DOHH2 (cell line): ENCODE results near the gene TJAP1.

ENCODE experiments used
- H3F3A ChIP-seq: fragments of 200-600 bp; sonication (generic), shearing (Covaris generic); 2 replicates; pipeline ENCODE4 v1.6.0; 2016; ENCODE audit warnings: antibody characterized with exemption, mild to moderate bottlenecking; ENCODE audit not compliant: control insufficient read depth, insufficient read depth
- H3K27ac ChIP-seq: fragments of 200-600 bp; sonication (generic); 2 replicates; pipeline ENCODE4 v1.5.1; 2014; ENCODE audit warnings: low read depth, mild to moderate bottlenecking, low read length, moderate library complexity
- H3K27me3 ChIP-seq: fragments of 200-600 bp; sonication (generic); 2 replicates; pipeline ENCODE4 v1.6.1; 2014; ENCODE audit warnings: mild to moderate bottlenecking, low read length, mixed read lengths; ENCODE audit not compliant: control insufficient read depth
- H3K36me3 ChIP-seq: fragments of 200-600 bp; sonication (generic); 2 replicates; pipeline ENCODE4 v1.6.1; 2014; ENCODE audit warnings: mild to moderate bottlenecking, low read length, moderate library complexity, mixed read lengths; ENCODE audit not compliant: control insufficient read depth
- H3K4me1 ChIP-seq: fragments of 200-600 bp; sonication (generic); 2 replicates; pipeline ENCODE4 v1.6.1; 2014; ENCODE audit warnings: mild to moderate bottlenecking, low read length, mixed read lengths; ENCODE audit not compliant: control insufficient read depth
- H3K4me2 ChIP-seq: fragments of 200-600 bp; sonication (generic); 2 replicates; pipeline ENCODE4 v1.6.0; 2014; ENCODE audit warnings: mild to moderate bottlenecking, low read length, moderate library complexity
- H3K4me3 ChIP-seq: fragments of 200-600 bp; sonication (generic); 2 replicates; pipeline ENCODE4 v1.5.1; 2014; ENCODE audit warnings: mild to moderate bottlenecking, low read length, mixed read lengths
- H3K79me2 ChIP-seq: fragments of 200-600 bp; sonication (generic); 2 replicates; pipeline ENCODE4 v1.6.1; 2014; ENCODE audit warnings: mild to moderate bottlenecking, low read length, mixed read lengths; ENCODE audit not compliant: control insufficient read depth
- H3K9me2 ChIP-seq: fragments of 200-600 bp; sonication (generic); replicated peaks from 2 replicates; pipeline ENCODE4 v1.6.1; 2014; ENCODE audit warnings: mild to moderate bottlenecking, low read length, mixed read lengths; ENCODE audit not compliant: control insufficient read depth
- H3K9me3 ChIP-seq: fragments of 200-600 bp; sonication (generic); 2 replicates; pipeline ENCODE4 v1.6.1; 2014; ENCODE audit warnings: antibody characterized with exemption, low read length, mixed read lengths; ENCODE audit not compliant: control insufficient read depth, insufficient read depth
- H4K20me1 ChIP-seq: fragments of 200-600 bp; sonication (generic); 2 replicates; pipeline ENCODE4 v1.6.0; 2014; ENCODE audit warnings: low read depth, mild to moderate bottlenecking, antibody characterized with exemption, low read length, moderate library complexity; ENCODE audit not compliant: control insufficient read depth, insufficient read depth
- EZH2phosphoT487 ChIP-seq: fragments of 200-600 bp; sonication (generic); IDR thresholded peaks from 2 replicates; pipeline ENCODE4 v1.6.1; 2017; ENCODE audit warnings: borderline replicate concordance, mild to moderate bottlenecking, antibody characterized with exemption, low read length, moderate library complexity, mixed read lengths
- TF ChIP-seq, protein P1 (sequence below): fragments of 200-600 bp; sonication (generic); IDR thresholded peaks from one replicate; pipeline ENCODE4 v1.5.1; 2014; ENCODE audit warnings: antibody characterized with exemption, mild to moderate bottlenecking, low read depth, low read length; ENCODE audit not compliant: poor library complexity, severe bottlenecking

TJAP1 gene

DNA sequence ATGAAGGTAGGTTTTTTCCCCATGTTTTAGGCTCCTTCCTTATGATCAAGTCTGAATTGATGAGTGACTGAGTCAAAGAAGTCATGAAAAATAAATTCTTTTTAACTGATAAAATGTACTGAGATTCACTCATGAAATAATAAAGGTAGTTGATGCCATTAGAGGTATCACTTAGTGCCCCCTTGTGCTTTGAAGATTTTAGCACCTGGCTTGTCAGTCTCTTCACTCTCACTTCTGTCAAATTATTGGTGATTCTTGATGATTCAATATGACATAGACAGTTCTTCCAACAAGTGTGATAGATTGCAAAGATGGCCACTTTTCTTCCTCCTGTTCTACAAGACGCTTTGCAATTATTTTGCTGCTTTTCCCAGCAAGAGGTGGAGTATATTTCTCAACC, 17.8 kb upstream of the TJAP1 start:
- H3K9me3 ChIP-seq, result no peaks in the 10 kb centered on the region; the same call in 1 of the 2 replicates

DNA sequence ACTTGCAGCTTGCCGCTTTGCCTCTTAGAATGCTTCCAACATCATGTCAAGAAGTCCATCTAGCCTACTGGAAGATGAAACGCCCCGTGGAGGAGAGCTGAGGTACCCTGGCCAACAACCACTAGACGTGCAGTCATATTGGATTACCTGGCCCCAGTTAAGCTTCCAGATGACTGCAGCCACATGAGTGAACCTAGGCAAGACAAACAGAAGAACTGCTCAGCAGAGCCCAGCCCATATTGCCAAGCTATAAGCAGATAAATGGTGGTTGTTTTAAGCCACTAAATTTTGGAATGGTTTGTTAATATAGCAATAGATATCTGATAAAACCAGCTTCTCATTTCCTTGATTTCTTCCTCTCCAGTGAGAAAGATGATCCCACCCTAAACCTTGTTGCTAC, 17.3 kb upstream of the TJAP1 start:
- Histone ChIP-seq H3K9me2 (no peaks in the 10 kb centered on the region), H3K36me3 (no peaks in the 10 kb centered on the region), H3F3A (0 out of 2 replicates have a peak, but pooled peaks cover 4% of the 10 kb centered on the region), H3K4me2 (no peak overlapping the region), H3K4me1 (peaks cover 10% of the 10 kb centered on the region), H4K20me1 (no peaks in the 10 kb centered on the region), H3K79me2 (no peaks in the 10 kb centered on the region), H3K27me3 (peaks cover 29% of the 10 kb centered on the region), H3K27ac (no peak overlapping the region), H3K4me3 (no peak overlapping the region), H3K9me3 (no peaks in the 10 kb centered on the region; the same call in 1 of the 2 replicates)
- TF ChIP-seq EZH2phosphoT487, result no peak

More for the DNA sequence above, 17.8 kb upstream of the TJAP1 start:
- H3F3A ChIP-seq, result 0 out of 2 replicates have a peak, but pooled peaks cover 4% of the 10 kb centered on the region
- H4K20me1 ChIP-seq, result no peaks in the 10 kb centered on the region
- H3K4me2 ChIP-seq, result no peak overlapping the region
- H3K79me2 ChIP-seq, result no peaks in the 10 kb centered on the region
- H3K4me1 ChIP-seq, result peaks cover 15% of the 10 kb centered on the region
- no peak for TF ChIP-seq EZH2phosphoT487
- TF ChIP-seq, protein P1, sequence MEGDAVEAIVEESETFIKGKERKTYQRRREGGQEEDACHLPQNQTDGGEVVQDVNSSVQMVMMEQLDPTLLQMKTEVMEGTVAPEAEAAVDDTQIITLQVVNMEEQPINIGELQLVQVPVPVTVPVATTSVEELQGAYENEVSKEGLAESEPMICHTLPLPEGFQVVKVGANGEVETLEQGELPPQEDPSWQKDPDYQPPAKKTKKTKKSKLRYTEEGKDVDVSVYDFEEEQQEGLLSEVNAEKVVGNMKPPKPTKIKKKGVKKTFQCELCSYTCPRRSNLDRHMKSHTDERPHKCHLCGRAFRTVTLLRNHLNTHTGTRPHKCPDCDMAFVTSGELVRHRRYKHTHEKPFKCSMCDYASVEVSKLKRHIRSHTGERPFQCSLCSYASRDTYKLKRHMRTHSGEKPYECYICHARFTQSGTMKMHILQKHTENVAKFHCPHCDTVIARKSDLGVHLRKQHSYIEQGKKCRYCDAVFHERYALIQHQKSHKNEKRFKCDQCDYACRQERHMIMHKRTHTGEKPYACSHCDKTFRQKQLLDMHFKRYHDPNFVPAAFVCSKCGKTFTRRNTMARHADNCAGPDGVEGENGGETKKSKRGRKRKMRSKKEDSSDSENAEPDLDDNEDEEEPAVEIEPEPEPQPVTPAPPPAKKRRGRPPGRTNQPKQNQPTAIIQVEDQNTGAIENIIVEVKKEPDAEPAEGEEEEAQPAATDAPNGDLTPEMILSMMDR, result no peak
- peaks cover 29% of the 10 kb centered on the region for H3K27me3 ChIP-seq
- H3K4me3 ChIP-seq, result no peak overlapping the region
- H3K9me2 ChIP-seq, result no peaks in the 10 kb centered on the region
- H3K36me3 ChIP-seq, result no peaks in the 10 kb centered on the region
- no peak overlapping the region for H3K27ac ChIP-seq

DNA sequence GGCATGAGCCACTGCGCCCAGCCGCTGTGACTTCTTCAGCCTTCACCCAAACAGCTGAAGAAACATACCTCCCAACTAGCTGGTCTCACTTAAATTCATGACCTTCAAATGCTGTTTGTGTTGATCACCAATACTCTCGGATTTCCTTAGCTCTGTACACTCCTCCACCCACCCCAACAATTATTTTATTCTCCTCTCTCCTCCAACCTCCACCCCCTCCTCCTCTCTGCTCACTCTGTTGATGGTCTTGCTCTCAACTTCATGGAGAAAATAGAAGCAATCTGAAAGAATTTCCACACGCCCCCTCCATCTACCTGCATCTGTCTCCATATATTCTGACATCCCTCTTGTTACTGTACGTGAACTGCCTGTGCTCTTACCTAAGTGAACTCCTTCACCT, 15.4 kb upstream of the TJAP1 start:
- TF ChIP-seq, protein P1, result no peak
- no peak for TF ChIP-seq EZH2phosphoT487
- Histone ChIP-seq H3K9me2 (no peaks in the 10 kb centered on the region), H3K27me3 (peaks cover 24% of the 10 kb centered on the region), H3K9me3 (no peaks in the 10 kb centered on the region; the same call in 1 of the 2 replicates), H3K4me1 (no peaks in the 10 kb centered on the region), H4K20me1 (no peaks in the 10 kb centered on the region), H3K36me3 (no peaks in the 10 kb centered on the region), H3K4me2 (no peak overlapping the region), H3K27ac (no peak overlapping the region), H3F3A (0 out of 2 replicates have a peak, but pooled peaks cover 2% of the 10 kb centered on the region), H3K79me2 (no peaks in the 10 kb centered on the region), H3K4me3 (no peak overlapping the region)

DNA sequence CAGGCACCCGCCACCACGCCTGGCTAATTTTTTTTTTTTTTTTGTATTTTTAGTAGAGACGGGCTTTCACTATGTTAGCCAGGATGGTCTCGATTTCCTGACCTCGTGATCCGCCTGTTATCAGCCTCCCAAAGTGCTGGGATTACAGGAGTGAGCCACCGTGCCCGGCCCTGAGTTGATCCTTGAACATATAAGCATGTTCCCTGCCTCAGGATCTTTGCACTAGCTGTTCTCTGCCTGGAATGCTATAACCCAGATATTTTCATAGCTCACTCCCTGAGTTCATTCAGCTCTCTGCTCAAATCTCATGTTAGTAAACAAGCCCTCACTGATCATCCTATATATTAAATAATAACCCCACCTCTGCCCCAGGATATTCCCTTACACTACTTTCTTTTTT, 13.0 kb upstream of the TJAP1 start:
- no peaks in the 10 kb centered on the region for H3K36me3 ChIP-seq
- no peaks in the 10 kb centered on the region for H3K79me2 ChIP-seq
- no peak overlapping the region for H3K4me3 ChIP-seq
- H3K4me1 ChIP-seq, result no peaks in the 10 kb centered on the region
- no peaks in the 10 kb centered on the region for H4K20me1 ChIP-seq
- no peaks in the 10 kb centered on the region for H3F3A ChIP-seq
- no peak overlapping the region for H3K27ac ChIP-seq
- H3K27me3 ChIP-seq, result peaks cover 38% of the 10 kb centered on the region
- TF ChIP-seq, protein P1, result no peak
- no peak for TF ChIP-seq EZH2phosphoT487
- H3K9me3 ChIP-seq, result no peaks in the 10 kb centered on the region
- no peaks in the 10 kb centered on the region for H3K9me2 ChIP-seq
- no peak overlapping the region for H3K4me2 ChIP-seq
